Osteoblast (primary cell): ENCODE measurements around the gene SUN2. TPM values are rescaled to one million over a fixed set of nuclear protein-coding genes. Genes with fewer than 3 reads are reported as not detected.

ENCODE experiments used
- DNase-seq: peaks from one replicate; pipeline ENCODE4 v3.0.0; 2011; ENCODE audit warnings: low spot score, mixed read lengths; ENCODE audit not compliant: insufficient read length; ENCODE audit errors: missing footprints
- H2AFZ ChIP-seq: 2 replicates; pipeline ENCODE4 v1.6.0; 2011; ENCODE audit warnings: mild to moderate bottlenecking, low read length
- H3K27ac ChIP-seq: 2 replicates; pipeline ENCODE4 v1.5.1; 2011; ENCODE audit warnings: mild to moderate bottlenecking, low read depth, low read length, moderate library complexity
- H3K27me3 ChIP-seq: 2 replicates; pipeline ENCODE4 v1.6.0; 2012; ENCODE audit warnings: mild to moderate bottlenecking, control low read depth, inconsistent platforms, low read length, moderate library complexity; ENCODE audit not compliant: insufficient read depth
- H3K36me3 ChIP-seq: 2 replicates; pipeline ENCODE4 v1.5.1; 2011; ENCODE audit warnings: mild to moderate bottlenecking, low read length, control low read depth, moderate library complexity; ENCODE audit not compliant: insufficient read depth
- H3K4me1 ChIP-seq: 2 replicates; pipeline ENCODE4 v1.5.1; 2011; ENCODE audit warnings: mild to moderate bottlenecking, low read length, control low read depth, moderate library complexity; ENCODE audit not compliant: insufficient read depth
- H3K4me2 ChIP-seq: 2 replicates; pipeline ENCODE4 v1.6.0; 2011; ENCODE audit warnings: mild to moderate bottlenecking, low read length; ENCODE audit not compliant: insufficient read depth
- H3K4me3 ChIP-seq: fragments of 200-600 bp; sonication (generic); 3 replicates; pipeline ENCODE4 v1.5.1; 2012; ENCODE audit warnings: mild to moderate bottlenecking, low read length, inconsistent platforms; ENCODE audit not compliant: insufficient read depth
- H3K79me2 ChIP-seq: 2 replicates; pipeline ENCODE4 v1.6.0; 2012; ENCODE audit warnings: mild to moderate bottlenecking, low read length, control low read depth, inconsistent platforms; ENCODE audit not compliant: insufficient read depth
- H3K9me3 ChIP-seq: 2 replicates; pipeline ENCODE4 v1.5.1; 2011; ENCODE audit warnings: low read depth, low read length, control low read depth
- H4K20me1 ChIP-seq: 2 replicates; pipeline ENCODE4 v1.6.0; 2012; ENCODE audit warnings: mild to moderate bottlenecking, low read length, control low read depth; ENCODE audit not compliant: insufficient read depth
- total RNA-seq: library from RNA; depleted of rRNA; stranded (reverse); fragments of >200 nt; gene quantifications from 2 replicates; pipeline ENCODE4 v1.2.3, GENCODE V29; 2012
- TF ChIP-seq, protein P1 (sequence below): IDR thresholded peaks from 2 replicates; pipeline ENCODE4 v1.5.1; 2011; ENCODE audit warnings: mild to moderate bottlenecking, low read depth, low read length, moderate library complexity; ENCODE audit errors: extremely low read depth

The SUN2 gene
- total RNA-seq, 1 donor: 105 TPM

DNA sequence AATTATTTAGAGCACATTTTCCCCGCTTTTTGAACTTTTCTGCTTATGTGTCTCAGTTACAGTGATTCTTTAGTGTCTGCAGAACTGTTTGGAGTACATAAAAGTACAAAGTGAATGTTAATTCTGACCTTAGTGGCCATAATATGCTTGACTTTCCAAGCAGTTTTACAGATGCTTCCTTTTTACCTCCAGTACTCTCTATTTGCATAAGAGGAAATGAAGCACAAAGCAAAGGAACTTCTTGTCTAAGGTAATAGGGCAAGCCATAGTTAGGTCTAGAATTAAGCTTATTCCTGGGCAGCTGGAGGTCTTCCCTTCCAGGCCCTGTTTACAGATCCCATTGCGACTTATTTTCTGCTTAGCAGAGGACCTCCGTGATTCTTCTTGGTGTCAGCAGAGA lies 46.5 kb downstream of the SUN2 start:
- TF ChIP-seq, protein P1, sequence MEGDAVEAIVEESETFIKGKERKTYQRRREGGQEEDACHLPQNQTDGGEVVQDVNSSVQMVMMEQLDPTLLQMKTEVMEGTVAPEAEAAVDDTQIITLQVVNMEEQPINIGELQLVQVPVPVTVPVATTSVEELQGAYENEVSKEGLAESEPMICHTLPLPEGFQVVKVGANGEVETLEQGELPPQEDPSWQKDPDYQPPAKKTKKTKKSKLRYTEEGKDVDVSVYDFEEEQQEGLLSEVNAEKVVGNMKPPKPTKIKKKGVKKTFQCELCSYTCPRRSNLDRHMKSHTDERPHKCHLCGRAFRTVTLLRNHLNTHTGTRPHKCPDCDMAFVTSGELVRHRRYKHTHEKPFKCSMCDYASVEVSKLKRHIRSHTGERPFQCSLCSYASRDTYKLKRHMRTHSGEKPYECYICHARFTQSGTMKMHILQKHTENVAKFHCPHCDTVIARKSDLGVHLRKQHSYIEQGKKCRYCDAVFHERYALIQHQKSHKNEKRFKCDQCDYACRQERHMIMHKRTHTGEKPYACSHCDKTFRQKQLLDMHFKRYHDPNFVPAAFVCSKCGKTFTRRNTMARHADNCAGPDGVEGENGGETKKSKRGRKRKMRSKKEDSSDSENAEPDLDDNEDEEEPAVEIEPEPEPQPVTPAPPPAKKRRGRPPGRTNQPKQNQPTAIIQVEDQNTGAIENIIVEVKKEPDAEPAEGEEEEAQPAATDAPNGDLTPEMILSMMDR: no peak
- no peaks in the 10 kb centered on the region for H3K27me3 ChIP-seq
- H3K4me2 ChIP-seq: no peak overlapping the region
- H2AFZ ChIP-seq: no peak overlapping the region
- peaks cover 69% of the 10 kb centered on the region for H4K20me1 ChIP-seq
- H3K79me2 ChIP-seq: peaks cover 85% of the 10 kb centered on the region
- peaks cover 22% of the 10 kb centered on the region for H3K4me1 ChIP-seq
- H3K9me3 ChIP-seq: no peaks in the 10 kb centered on the region
- no peak for DNase-seq
- no peak overlapping the region for H3K27ac ChIP-seq
- peaks cover 18% of the 10 kb centered on the region for H3K36me3 ChIP-seq
- no peak overlapping the region for H3K4me3 ChIP-seq

DNA sequence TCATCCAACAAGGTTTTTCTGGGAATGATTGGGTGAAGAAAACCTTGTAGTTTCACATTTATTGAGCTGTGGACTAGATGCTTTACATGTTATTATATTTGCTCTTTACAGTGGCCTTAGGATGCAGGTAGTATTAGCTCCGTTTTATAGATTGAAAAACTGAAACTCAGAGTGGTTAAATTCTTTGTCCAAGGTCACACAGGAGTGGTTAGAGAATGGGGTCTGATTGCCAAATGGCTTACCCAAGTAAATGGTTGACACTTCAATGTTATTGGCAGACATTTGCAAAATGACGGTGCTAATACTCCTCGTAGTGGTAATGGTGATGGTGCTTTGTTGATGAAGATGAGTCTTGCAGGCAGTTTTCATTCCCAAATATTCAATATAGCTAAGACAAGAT lies 47.8 kb downstream of the SUN2 start:
- DNase-seq: no peak
- TF ChIP-seq, protein P1: no peak
- Histone ChIP-seq H3K9me3 (no peaks in the 10 kb centered on the region), H3K27ac (no peak overlapping the region), H3K4me2 (peak overlapping the region; percentile 80), H2AFZ (no peak overlapping the region), H4K20me1 (peaks cover 56% of the 10 kb centered on the region), H3K27me3 (no peaks in the 10 kb centered on the region), H3K4me1 (peaks cover 22% of the 10 kb centered on the region), H3K36me3 (peaks cover 18% of the 10 kb centered on the region), H3K4me3 (no peak overlapping the region), H3K79me2 (peaks cover 71% of the 10 kb centered on the region)

DNA sequence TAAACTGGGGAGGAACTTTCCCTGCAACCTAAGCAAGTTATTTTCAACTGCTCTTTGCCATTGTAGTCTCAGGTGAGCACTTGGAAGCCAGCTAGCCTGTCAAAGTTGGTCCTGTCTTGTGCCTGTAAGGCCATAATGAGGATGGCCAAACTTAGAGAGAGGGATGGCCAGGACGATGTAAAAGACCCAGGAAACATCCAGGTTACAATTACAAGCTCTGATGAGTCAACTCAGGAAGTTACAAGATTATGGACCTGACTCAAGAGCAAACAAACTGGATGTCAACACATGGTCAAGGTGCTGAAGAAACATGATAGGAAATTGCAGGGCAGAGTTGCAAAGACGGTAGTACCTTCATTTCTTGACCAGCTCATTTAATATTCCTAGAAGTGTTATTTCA lies 48.5 kb downstream of the SUN2 start:
- H4K20me1 ChIP-seq: peaks cover 50% of the 10 kb centered on the region
- peak overlapping the region; percentile 59 for H3K27ac ChIP-seq
- H3K27me3 ChIP-seq: no peaks in the 10 kb centered on the region
- TF ChIP-seq, protein P1: no peak
- peaks cover 22% of the 10 kb centered on the region for H3K4me1 ChIP-seq
- H3K4me3 ChIP-seq: peak overlapping the region; percentile 90
- DNase-seq: peak; percentile 78
- H3K4me2 ChIP-seq: peak overlapping the region; percentile 80
- H3K79me2 ChIP-seq: peaks cover 65% of the 10 kb centered on the region
- no peaks in the 10 kb centered on the region for H3K9me3 ChIP-seq
- peaks cover 12% of the 10 kb centered on the region for H3K36me3 ChIP-seq
- H2AFZ ChIP-seq: no peak overlapping the region

DNA sequence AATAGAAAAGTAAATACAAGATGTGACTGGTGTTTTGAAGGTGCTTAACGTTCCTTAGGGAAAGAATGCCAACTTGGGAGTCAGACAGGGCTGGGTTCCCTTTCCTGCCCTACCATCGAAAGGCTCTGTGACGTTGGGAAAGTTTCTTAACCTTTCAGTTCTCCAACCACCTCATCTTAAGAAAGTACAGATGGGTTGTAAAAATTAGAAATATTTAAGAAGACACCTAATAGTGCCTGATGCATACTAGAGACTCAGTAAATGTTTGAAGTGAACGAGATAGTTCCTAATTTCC lies 49.0 kb downstream of the SUN2 start:
- TF ChIP-seq, protein P1: no peak
- no peaks in the 10 kb centered on the region for H3K9me3 ChIP-seq
- no peak for DNase-seq

More for the DNA sequence above, 49.0 kb downstream of the SUN2 start:
- Histone ChIP-seq H3K4me1 (peaks cover 22% of the 10 kb centered on the region), H4K20me1 (peaks cover 45% of the 10 kb centered on the region), H3K79me2 (peaks cover 60% of the 10 kb centered on the region), H3K27ac (peak overlapping the region; percentile 59), H2AFZ (peak overlapping the region; percentile 3), H3K4me3 (peak overlapping the region; percentile 90), H3K27me3 (no peaks in the 10 kb centered on the region), H3K36me3 (peaks cover 12% of the 10 kb centered on the region), H3K4me2 (peak overlapping the region; percentile 80)
